ENCODE data around the gene SPDYA. TPM values are rescaled to one million over a fixed set of nuclear protein-coding genes. Genes with fewer than 3 reads are reported as not detected.
A peak's percentile ranks its signal among the peaks of the same experiment; 100 is the strongest.

The SPDYA gene
- total and polyA plus RNA-seq, 5 donors, result 0.27 to 1.3 (median 0.56) TPM; not detected in 2

- H3K4me3 ChIP-seq (ENCODE audit: low read length), result no peak overlapping the region
- no peaks in the 10 kb centered on the region for H3K9me3 ChIP-seq (ENCODE audit: control insufficient read depth, low read length)
- H3K27me3 ChIP-seq (ENCODE audit: control insufficient read depth, insufficient read depth), result no peaks in the 10 kb centered on the region
- ATAC-seq (no peak), DNase-seq (no peak)
- 76% methylated on average over 3 of the region's 3 CpGs for WGBS
- intact Hi-C loops (cut with DNase I), result no loop called here
- H3K27ac ChIP-seq (ENCODE audit: low read length), result no peak overlapping the region
- no peaks in the 10 kb centered on the region for H3K4me1 ChIP-seq (ENCODE audit: control insufficient read depth, insufficient read depth, low read length)
These were observed 61.0 kb downstream of the SPDYA start for GRCh38 chr2:28871620-28872019.

GRCh38 chr2:28880193-28880592 lies 69.6 kb downstream of the SPDYA start:
- Histone ChIP-seq H3K27me3 (ENCODE audit: control insufficient read depth, insufficient read depth) (no peaks in the 10 kb centered on the region), H3K4me1 (ENCODE audit: control insufficient read depth, insufficient read depth, low read length) (no peaks in the 10 kb centered on the region), H3K9me3 (ENCODE audit: control insufficient read depth, low read length) (no peaks in the 10 kb centered on the region), H3K4me3 (ENCODE audit: low read length) (no peak overlapping the region), H3K27ac (ENCODE audit: low read length) (no peak overlapping the region)
- 90% methylated on average over 1 of the region's 1 CpG for WGBS
- intact Hi-C loops (cut with DNase I), result no loop called here
- ATAC-seq (no peak), DNase-seq (no peak)

DNA sequence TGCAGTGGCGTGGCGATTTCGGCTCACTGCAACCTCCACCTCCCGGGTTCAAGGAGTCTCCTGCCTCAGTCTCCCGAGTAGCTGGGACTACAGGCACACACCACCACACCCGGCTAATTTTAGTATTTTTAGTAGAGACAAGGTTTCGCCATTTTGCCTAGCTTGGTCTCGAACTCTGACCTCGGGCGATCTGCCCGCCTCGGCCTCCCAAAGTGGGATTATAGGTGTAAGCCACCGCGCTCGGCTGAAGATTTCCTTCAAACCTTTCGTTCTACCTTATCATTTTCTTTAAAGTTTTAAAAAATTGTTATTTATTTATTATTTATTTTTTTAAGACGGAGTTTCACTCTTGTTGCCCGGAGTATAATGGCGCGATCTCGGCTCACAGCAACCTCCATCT lies 82.9 kb downstream of the SPDYA start:
- no peak overlapping the region for H3K4me3 ChIP-seq (ENCODE audit: low read length)
- no peaks in the 10 kb centered on the region for H3K4me1 ChIP-seq (ENCODE audit: control insufficient read depth, insufficient read depth, low read length)
- intact Hi-C loops (cut with DNase I), result no loop called here
- H3K27ac ChIP-seq (ENCODE audit: low read length), result no peak overlapping the region
- peak; percentile 25 to 69 (median 55) for DNase-seq
- no peaks in the 10 kb centered on the region for H3K27me3 ChIP-seq (ENCODE audit: control insufficient read depth, insufficient read depth)
- WGBS, result 94% methylated on average over 21 of the region's 21 CpGs
- no peak for ATAC-seq
- H3K9me3 ChIP-seq (ENCODE audit: control insufficient read depth, low read length), result no peaks in the 10 kb centered on the region

DNA sequence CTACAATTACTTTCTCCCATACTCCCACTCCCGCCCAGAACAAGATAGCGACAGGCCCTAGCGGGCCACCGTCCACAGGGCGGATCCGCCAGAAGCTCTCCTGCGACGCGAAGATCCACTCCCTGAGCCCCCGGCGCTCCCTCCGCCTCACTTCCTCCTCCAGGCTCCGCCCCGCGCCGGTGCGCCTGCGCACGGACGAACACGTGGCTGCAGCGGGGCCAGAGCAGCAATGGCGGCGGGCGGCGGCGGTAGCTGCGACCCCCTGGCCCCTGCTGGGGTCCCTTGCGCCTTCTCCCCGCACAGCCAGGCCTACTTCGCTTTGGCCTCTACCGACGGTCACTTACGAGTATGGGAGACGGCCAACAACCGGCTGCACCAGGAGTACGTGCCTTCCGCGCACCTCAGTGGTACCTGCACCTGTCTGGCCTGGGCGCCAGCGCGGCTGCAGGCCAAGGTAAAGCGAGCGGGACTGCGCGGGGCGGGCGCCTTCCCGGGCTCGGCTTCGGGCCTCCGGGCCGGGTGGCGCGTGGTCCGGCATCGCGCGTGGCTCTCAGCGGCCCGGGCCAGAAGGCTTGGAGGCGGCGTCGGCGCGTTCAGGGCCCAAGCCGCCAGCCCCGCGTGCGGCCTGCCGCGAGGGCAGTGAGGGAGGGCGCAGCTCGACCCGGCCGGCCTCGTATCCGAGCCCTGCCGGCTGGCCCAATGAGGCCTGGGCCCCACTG lies 84.0 kb downstream of the SPDYA start, which contains the start of gene WDR43:
Gene WDR43, plus strand, starts transcription at position 198 of the 719 bp plus-strand sequence. Its CDS starts 32 bp downstream, at position 230.
- peak; percentile 99 for DNase-seq
- no peaks in the 10 kb centered on the region for H3K9me3 ChIP-seq (ENCODE audit: control insufficient read depth, low read length)
- no peaks in the 10 kb centered on the region for H3K27me3 ChIP-seq (ENCODE audit: control insufficient read depth, insufficient read depth)
- H3K4me1 ChIP-seq (ENCODE audit: control insufficient read depth, insufficient read depth, low read length), result no peaks in the 10 kb centered on the region
- intact Hi-C loops (cut with DNase I), result no loop called here
- H3K4me3 ChIP-seq (ENCODE audit: low read length), result peak within 1 kb of the TSS; percentile 91
- 0% methylated on average over 79 of the region's 79 CpGs for WGBS
- peak; percentile 99 for ATAC-seq
- H3K27ac ChIP-seq (ENCODE audit: low read length), result peak within 1 kb of the TSS; percentile 55

GRCh38 chr2:28895189-28895893 lies 84.7 kb downstream of the SPDYA start:
- WGBS, result under 1% methylated on average over 19 of the region's 19 CpGs
- peak; percentile 41 to 77 (median 75) for DNase-seq
- intact Hi-C loops (cut with DNase I), result no loop called here
- peak; percentile 2 to 26 for ATAC-seq
- Histone ChIP-seq H3K27ac (ENCODE audit: low read length) (no peak overlapping the region), H3K4me1 (ENCODE audit: control insufficient read depth, insufficient read depth, low read length) (no peaks in the 10 kb centered on the region), H3K4me3 (ENCODE audit: low read length) (peak overlapping the region; percentile 91), H3K27me3 (ENCODE audit: control insufficient read depth, insufficient read depth) (no peaks in the 10 kb centered on the region), H3K9me3 (ENCODE audit: control insufficient read depth, low read length) (no peaks in the 10 kb centered on the region)

DNA sequence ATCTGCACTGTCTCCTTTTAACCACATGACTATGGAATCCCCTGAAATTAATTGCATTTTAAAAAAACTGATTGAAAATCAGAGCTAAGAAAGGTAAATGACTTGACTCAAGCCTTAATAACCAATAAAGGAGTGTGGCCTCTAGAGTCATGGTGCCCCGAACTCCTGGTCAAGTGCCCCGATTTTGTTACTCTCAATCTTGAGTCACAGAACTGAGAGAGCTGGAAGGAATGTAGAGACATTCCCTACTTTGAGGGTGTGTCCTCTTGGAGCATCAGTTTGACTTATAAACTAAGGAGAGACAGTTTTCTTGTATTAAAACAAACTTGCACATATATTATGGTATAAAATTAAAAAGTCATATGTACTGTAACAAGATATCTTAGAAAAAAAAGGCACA lies 86.3 kb downstream of the SPDYA start:
- intact Hi-C loops (cut with DNase I), result no loop called here
- H3K9me3 ChIP-seq (ENCODE audit: control insufficient read depth, low read length), result no peaks in the 10 kb centered on the region
- ATAC-seq, result no peak
- H3K4me1 ChIP-seq (ENCODE audit: control insufficient read depth, insufficient read depth, low read length), result no peaks in the 10 kb centered on the region
- H3K4me3 ChIP-seq (ENCODE audit: low read length), result no peak overlapping the region
- DNase-seq, result no peak
- H3K27me3 ChIP-seq (ENCODE audit: control insufficient read depth, insufficient read depth), result no peaks in the 10 kb centered on the region
- WGBS, result 70% methylated on average over 2 of the region's 2 CpGs
- no peak overlapping the region for H3K27ac ChIP-seq (ENCODE audit: low read length)

GRCh38 chr2:28898048-28898447 lies 87.4 kb downstream of the SPDYA start:
- no peak for DNase-seq
- H3K9me3 ChIP-seq (ENCODE audit: control insufficient read depth, low read length), result no peaks in the 10 kb centered on the region

More at GRCh38 chr2:28898048-28898447, 87.4 kb downstream of the SPDYA start:
- intact Hi-C loops (cut with DNase I), result no loop called here
- 56% methylated on average over 1 of the region's 1 CpG for WGBS
- Histone ChIP-seq H3K27me3 (ENCODE audit: control insufficient read depth, insufficient read depth) (no peaks in the 10 kb centered on the region), H3K4me1 (ENCODE audit: control insufficient read depth, insufficient read depth, low read length) (no peaks in the 10 kb centered on the region), H3K27ac (ENCODE audit: low read length) (no peak overlapping the region), H3K4me3 (ENCODE audit: low read length) (no peak overlapping the region)
- ATAC-seq, result no peak

Other genes starting within 250 kb of the SPDYA start
- 100 to 1,000 TPM; 368 to 417 (median 381) TPM for gene PPP1CB, start 59.0 kb upstream of the SPDYA start, total RNA-seq
- gene PPP1CB, start 59.0 kb upstream of the SPDYA start, polyA plus RNA-seq, result 126 TPM
- gene TRMT61B, start 59.5 kb downstream of the SPDYA start, total RNA-seq, result 10 to 100 TPM; 13.9 to 24.3 (median 17.2) TPM
- 32.7 TPM for gene TRMT61B, start 59.5 kb downstream of the SPDYA start, polyA plus RNA-seq
- gene WDR43, start 83.8 kb downstream of the SPDYA start, total RNA-seq, result 10 to 100 TPM; 17.5 to 34.9 (median 20.6) TPM
- gene WDR43, start 83.8 kb downstream of the SPDYA start, polyA plus RNA-seq, result 5.4 TPM
- 10 to 100 TPM; 13.6 to 29.5 (median 26.0) TPM for gene TOGARAM2, start 170.5 kb downstream of the SPDYA start, total RNA-seq
- gene TOGARAM2, start 170.5 kb downstream of the SPDYA start, polyA plus RNA-seq, result 17.4 TPM

Measured in right cardiac atrium (tissue), 5 donors.